Neural cell (in vitro differentiated cells): ENCODE results near the gene RAB40C. TPM values are rescaled to one million over a fixed set of nuclear protein-coding genes. Genes with fewer than 3 reads are reported as not detected.

Source experiments
- H2AFZ ChIP-seq: fragments of 200-600, 300-800 bp; sonication (generic), shearing (Covaris generic); 2 replicates; pipeline ENCODE4 v1.6.0; 2014; ENCODE audit warnings: low read depth, mild to moderate bottlenecking, antibody characterized with exemption, low read length, moderate library complexity
- H3F3A ChIP-seq: fragments of 200-600 bp; shearing (Covaris generic); 2 replicates; pipeline ENCODE4 v1.6.1; 2016; ENCODE audit warnings: mild to moderate bottlenecking, moderate library complexity, mixed read lengths, antibody characterized with exemption, low read length; ENCODE audit not compliant: insufficient read depth, poor library complexity, severe bottlenecking
- H3K27ac ChIP-seq: fragments of 200-600, 300-800 bp; sonication (generic), shearing (Covaris generic); 2 replicates; pipeline ENCODE4 v1.5.1; 2014; ENCODE audit warnings: mild to moderate bottlenecking, low read length, moderate library complexity
- H3K27me3 ChIP-seq: fragments of 300-800, 200-600 bp; sonication (generic), shearing (Covaris generic); 2 replicates; pipeline ENCODE4 v1.6.0; 2014; ENCODE audit warnings: mild to moderate bottlenecking, low read depth, low read length, moderate library complexity; ENCODE audit not compliant: insufficient read depth
- H3K36me3 ChIP-seq: fragments of 300-800, 200-600 bp; sonication (generic), shearing (Covaris generic); 2 replicates; pipeline ENCODE4 v1.5.1; 2014; ENCODE audit warnings: mild to moderate bottlenecking, antibody characterized with exemption, low read length, moderate library complexity; ENCODE audit not compliant: insufficient read depth
- H3K4me2 ChIP-seq: fragments of 300-800, 200-600 bp; sonication (generic), shearing (Covaris generic); 2 replicates; pipeline ENCODE4 v1.6.0; 2014; ENCODE audit warnings: mild to moderate bottlenecking, low read length
- H3K4me3 ChIP-seq: fragments of 300-800, 200-600 bp; sonication (generic), shearing (Covaris generic); 2 replicates; pipeline ENCODE4 v1.5.1; 2014; ENCODE audit warnings: mild to moderate bottlenecking, low read length, moderate library complexity
- H3K79me2 ChIP-seq: fragments of 200-600 bp; shearing (Covaris generic); replicated peaks from 2 replicates; pipeline ENCODE4 v1.6.0; 2014; ENCODE audit warnings: mild to moderate bottlenecking, low read length, moderate library complexity; ENCODE audit not compliant: insufficient read depth
- H3K9ac ChIP-seq: fragments of 300-800, 200-600 bp; sonication (generic), shearing (Covaris generic); 2 replicates; pipeline ENCODE4 v1.6.1; 2016; ENCODE audit warnings: mild to moderate bottlenecking, low read length, mixed read lengths
- H3K9me2 ChIP-seq: fragments of 200-600 bp; shearing (Covaris generic); 2 replicates; pipeline ENCODE4 v1.6.1; 2016; ENCODE audit warnings: mild to moderate bottlenecking, low read length, mixed read lengths; ENCODE audit not compliant: insufficient read depth
- H3K9me3 ChIP-seq: fragments of 200-600, 300-800 bp; sonication (generic), shearing (Covaris generic); 2 replicates; pipeline ENCODE4 v1.6.1; 2016; ENCODE audit warnings: mild to moderate bottlenecking, mixed run types, low read length, moderate library complexity, mixed read lengths
- H4K20me1 ChIP-seq: fragments of 200-600 bp; shearing (Covaris generic); 2 replicates; pipeline ENCODE4 v1.6.1; 2016; ENCODE audit warnings: mild to moderate bottlenecking, mixed run types; ENCODE audit not compliant: insufficient read depth
- CTCF ChIP-seq: fragments of 450-650 bp; IDR thresholded peaks from 2 replicates; pipeline ENCODE4 v1.5.1; 2014; ENCODE audit warnings: antibody characterized with exemption, mild to moderate bottlenecking, moderate library complexity; ENCODE audit not compliant: poor library complexity, severe bottlenecking
- EP300 ChIP-seq: fragments of 450-650 bp; conservative IDR thresholded peaks from 2 replicates; pipeline ENCODE4 v1.6.1; 2014; ENCODE audit warnings: antibody characterized with exemption, mild to moderate bottlenecking, moderate library complexity; ENCODE audit not compliant: poor library complexity, severe bottlenecking
- EZH2 ChIP-seq: fragments of 200-600, 300-800 bp; shearing (Covaris generic), sonication (generic); IDR thresholded peaks from 2 replicates; pipeline ENCODE4 v1.6.1; 2014; ENCODE audit warnings: antibody characterized with exemption, low read length, borderline replicate concordance, mild to moderate bottlenecking; ENCODE audit not compliant: insufficient read depth, poor library complexity, severe bottlenecking
- MXI1 ChIP-seq: fragments of 450-650 bp; conservative IDR thresholded peaks from 2 replicates; pipeline ENCODE4 v1.6.1; 2014; ENCODE audit warnings: antibody characterized with exemption, mild to moderate bottlenecking; ENCODE audit not compliant: poor library complexity, severe bottlenecking
- POLR2AphosphoS5 ChIP-seq: IDR thresholded peaks from 2 replicates; pipeline ENCODE4 v1.6.1; 2012
- RAD21 ChIP-seq: fragments of 450-650 bp; conservative IDR thresholded peaks from 2 replicates; pipeline ENCODE4 v1.6.1; 2014; ENCODE audit warnings: antibody characterized with exemption, mild to moderate bottlenecking, moderate library complexity
- SMC3 ChIP-seq: fragments of 450-650 bp; conservative IDR thresholded peaks from 2 replicates; pipeline ENCODE4 v1.6.1; 2014; ENCODE audit warnings: antibody characterized with exemption, mild to moderate bottlenecking, moderate library complexity; ENCODE audit not compliant: poor library complexity
- TAF1 ChIP-seq: IDR thresholded peaks from 2 replicates; pipeline ENCODE4 v1.6.1; 2012; ENCODE audit warnings: low read depth
- polyA plus RNA-seq: library from polyadenylated mRNA; depleted of rRNA; stranded (reverse); fragments of >200 nt; gene quantifications from 2 replicates; pipeline ENCODE4 v1.2.3, GENCODE V29; 2014
- TF ChIP-seq, protein P1 (sequence below): IDR thresholded peaks from 2 replicates; pipeline ENCODE4 v1.6.1; 2012; ENCODE audit warnings: borderline replicate concordance

The RAB40C gene
- polyA plus RNA-seq, 1 donor from 2014 or later = 40.7 TPM

GRCh38 chr16:672371-672770 lies 82.5 kb downstream of the RAB40C start:
- TF ChIP-seq TAF1 = no peak
- TF ChIP-seq POLR2AphosphoS5 = no peak
- no peak for TF ChIP-seq MXI1
- TF ChIP-seq SMC3 = no peak
- no peak for TF ChIP-seq CTCF
- TF ChIP-seq RAD21 = no peak
- no peak for TF ChIP-seq EP300
- TF ChIP-seq, protein P1, sequence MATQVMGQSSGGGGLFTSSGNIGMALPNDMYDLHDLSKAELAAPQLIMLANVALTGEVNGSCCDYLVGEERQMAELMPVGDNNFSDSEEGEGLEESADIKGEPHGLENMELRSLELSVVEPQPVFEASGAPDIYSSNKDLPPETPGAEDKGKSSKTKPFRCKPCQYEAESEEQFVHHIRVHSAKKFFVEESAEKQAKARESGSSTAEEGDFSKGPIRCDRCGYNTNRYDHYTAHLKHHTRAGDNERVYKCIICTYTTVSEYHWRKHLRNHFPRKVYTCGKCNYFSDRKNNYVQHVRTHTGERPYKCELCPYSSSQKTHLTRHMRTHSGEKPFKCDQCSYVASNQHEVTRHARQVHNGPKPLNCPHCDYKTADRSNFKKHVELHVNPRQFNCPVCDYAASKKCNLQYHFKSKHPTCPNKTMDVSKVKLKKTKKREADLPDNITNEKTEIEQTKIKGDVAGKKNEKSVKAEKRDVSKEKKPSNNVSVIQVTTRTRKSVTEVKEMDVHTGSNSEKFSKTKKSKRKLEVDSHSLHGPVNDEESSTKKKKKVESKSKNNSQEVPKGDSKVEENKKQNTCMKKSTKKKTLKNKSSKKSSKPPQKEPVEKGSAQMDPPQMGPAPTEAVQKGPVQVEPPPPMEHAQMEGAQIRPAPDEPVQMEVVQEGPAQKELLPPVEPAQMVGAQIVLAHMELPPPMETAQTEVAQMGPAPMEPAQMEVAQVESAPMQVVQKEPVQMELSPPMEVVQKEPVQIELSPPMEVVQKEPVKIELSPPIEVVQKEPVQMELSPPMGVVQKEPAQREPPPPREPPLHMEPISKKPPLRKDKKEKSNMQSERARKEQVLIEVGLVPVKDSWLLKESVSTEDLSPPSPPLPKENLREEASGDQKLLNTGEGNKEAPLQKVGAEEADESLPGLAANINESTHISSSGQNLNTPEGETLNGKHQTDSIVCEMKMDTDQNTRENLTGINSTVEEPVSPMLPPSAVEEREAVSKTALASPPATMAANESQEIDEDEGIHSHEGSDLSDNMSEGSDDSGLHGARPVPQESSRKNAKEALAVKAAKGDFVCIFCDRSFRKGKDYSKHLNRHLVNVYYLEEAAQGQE = no peak
- no peak for TF ChIP-seq EZH2
- Histone ChIP-seq H3K27me3 (peaks cover 3% of the 10 kb centered on the region), H3K9ac (no peak overlapping the region), H2AFZ (no peak overlapping the region), H3K4me2 (no peak overlapping the region), H3K9me2 (no peaks in the 10 kb centered on the region), H3K79me2 (peaks cover 9% of the 10 kb centered on the region), H3F3A (no peaks in the 10 kb centered on the region), H4K20me1 (no peaks in the 10 kb centered on the region), H3K9me3 (no peaks in the 10 kb centered on the region), H3K4me3 (no peak overlapping the region), H3K27ac (no peak overlapping the region), H3K36me3 (no peaks in the 10 kb centered on the region)

- Histone ChIP-seq H3K9ac (no peak overlapping the region), H3K9me2 (no peaks in the 10 kb centered on the region), H3K9me3 (no peaks in the 10 kb centered on the region), H4K20me1 (no peaks in the 10 kb centered on the region), H3K79me2 (peaks cover 9% of the 10 kb centered on the region), H2AFZ (no peak overlapping the region), H3K27ac (no peak overlapping the region), H3K4me3 (no peak overlapping the region), H3K36me3 (no peaks in the 10 kb centered on the region), H3K27me3 (peaks cover 3% of the 10 kb centered on the region), H3K4me2 (no peak overlapping the region), H3F3A (no peaks in the 10 kb centered on the region)
- TF ChIP-seq EP300 = no peak
- no peak for TF ChIP-seq EZH2
- TF ChIP-seq POLR2AphosphoS5 = no peak
- TF ChIP-seq CTCF = no peak
- TF ChIP-seq, protein P1 = no peak
- no peak for TF ChIP-seq MXI1
- TF ChIP-seq SMC3 = no peak
- no peak for TF ChIP-seq TAF1
- no peak for TF ChIP-seq RAD21
Measured at GRCh38 chr16:672851-673250, 83.0 kb downstream of the RAB40C start.
